ENCODE measurements around the gene MAP3K2. TPM values are rescaled to one million over a fixed set of nuclear protein-coding genes. Genes with fewer than 3 reads are reported as not detected.

Gene MAP3K2
- total RNA-seq, 4 donors from 2014 or later: 38.8 to 70.2 (median 52.0) TPM

- H3K27me3 ChIP-seq: no peaks in the 10 kb centered on the region
- no peak for DNase-seq
- H3K36me3 ChIP-seq: peaks cover 0 to 98% (median 0%) of the 10 kb centered on the region in 3 donors
- H3K4me1 ChIP-seq: no peaks in the 10 kb centered on the region
- H3K9me3 ChIP-seq: no peaks in the 10 kb centered on the region
- no peak overlapping the region for H3K4me3 ChIP-seq
- no peak overlapping the region for H3K27ac ChIP-seq
- TF ChIP-seq CTCF (IDR thresholded peaks at IDR 0.05): no peak
- TF ChIP-seq POLR2A (IDR thresholded peaks at IDR 0.05): no peak
These were observed 112.0 kb downstream of the MAP3K2 start for GRCh38 chr2:127275789-127276188.

DNA sequence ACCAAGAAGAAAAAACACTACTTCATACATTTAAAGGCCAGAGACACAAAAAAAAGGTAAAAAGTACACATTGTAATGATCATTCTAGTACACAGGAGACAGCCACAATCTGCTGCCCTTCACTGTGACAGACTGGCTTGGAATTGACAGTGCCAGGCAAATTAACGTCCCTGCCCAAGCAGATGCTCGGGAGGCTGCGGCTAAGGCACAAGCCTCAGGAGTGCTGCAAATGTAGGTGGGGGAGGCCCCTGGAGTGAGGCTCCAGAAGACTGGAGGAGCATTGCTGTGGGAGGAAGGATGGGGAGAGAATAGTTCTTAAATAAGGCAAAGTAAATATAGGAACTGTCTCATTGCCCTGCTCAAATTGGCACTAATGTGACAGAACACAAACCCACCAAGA is 112.4 kb downstream of the MAP3K2 start:
- Histone ChIP-seq H3K27me3 (no peaks in the 10 kb centered on the region), H3K36me3 (peaks cover 0 to 98% (median 0%) of the 10 kb centered on the region in 3 donors), H3K27ac (no peak overlapping the region), H3K4me1 (no peaks in the 10 kb centered on the region), H3K9me3 (no peaks in the 10 kb centered on the region), H3K4me3 (no peak overlapping the region)
- TF ChIP-seq CTCF (IDR thresholded peaks at IDR 0.05) (no peak), POLR2A (IDR thresholded peaks at IDR 0.05) (no peak)
- DNase-seq: no peak

DNA sequence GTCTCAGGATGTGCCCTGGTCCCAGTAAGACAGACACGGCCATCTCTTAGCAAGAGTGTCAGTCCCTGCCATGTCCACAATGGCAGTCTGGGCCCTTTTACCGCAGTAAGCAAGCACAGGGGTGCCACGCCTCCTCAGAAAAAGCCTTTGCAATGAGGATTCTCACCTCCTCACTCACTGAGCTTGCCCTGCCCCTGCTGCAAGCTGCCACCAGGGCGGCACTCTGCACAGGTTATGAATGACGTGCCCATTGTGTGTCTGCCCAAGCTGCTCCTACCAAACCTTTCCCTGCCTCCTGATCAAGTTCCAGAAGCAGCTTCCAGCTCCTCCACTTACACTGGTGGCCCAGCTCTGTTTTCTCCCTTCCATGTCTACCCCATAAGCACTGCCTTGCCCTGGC is 117.1 kb downstream of the MAP3K2 start:
- no peak for TF ChIP-seq CTCF (IDR thresholded peaks at IDR 0.05)
- peaks cover 0 to 82% (median 3%) of the 10 kb centered on the region in 3 donors for H3K36me3 ChIP-seq

DNA sequence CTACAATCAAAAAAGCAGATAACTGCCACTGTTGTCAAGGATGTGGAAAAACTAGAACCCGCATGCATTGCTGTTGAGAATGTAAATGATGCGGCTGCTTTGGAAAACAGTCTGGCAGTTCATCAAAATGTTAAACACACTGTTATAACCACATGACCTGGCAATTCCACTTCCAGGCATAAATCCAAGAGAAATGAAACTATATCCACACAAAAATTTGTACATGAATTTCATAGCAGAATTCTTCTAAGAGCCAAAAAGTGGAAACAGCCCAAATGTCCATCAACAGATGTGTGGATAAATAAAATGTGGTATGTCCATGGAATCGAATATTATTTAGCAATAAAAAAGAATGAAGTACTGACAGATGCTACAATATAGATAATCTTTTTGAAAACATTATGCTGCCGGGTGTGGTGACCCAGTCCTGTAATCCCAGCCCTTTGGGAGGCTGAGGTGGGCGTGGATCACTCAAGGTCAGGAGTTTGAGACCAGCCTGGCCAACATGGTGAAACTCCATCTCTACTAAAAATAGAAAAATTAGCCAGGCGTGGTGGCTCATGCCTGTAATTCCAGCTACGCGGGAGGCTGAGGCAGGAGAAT is 125.9 kb downstream of the MAP3K2 start:
- Histone ChIP-seq H3K36me3 (peaks cover 0 to 52% (median 0%) of the 10 kb centered on the region in 3 donors), H3K9me3 (no peaks in the 10 kb centered on the region), H3K4me3 (no peak overlapping the region), H3K4me1 (no peaks in the 10 kb centered on the region), H3K27me3 (no peaks in the 10 kb centered on the region), H3K27ac (no peak overlapping the region)
- TF ChIP-seq POLR2A (IDR thresholded peaks at IDR 0.05) (no peak), CTCF (IDR thresholded peaks at IDR 0.05) (no peak)
- no peak for DNase-seq

More for the DNA sequence above, 117.1 kb downstream of the MAP3K2 start:
- Histone ChIP-seq H3K9me3 (no peaks in the 10 kb centered on the region), H3K27ac (no peak overlapping the region), H3K27me3 (no peaks in the 10 kb centered on the region), H3K4me3 (no peak overlapping the region), H3K4me1 (no peaks in the 10 kb centered on the region)
- DNase-seq: no peak

GRCh38 chr2:127259355-127259754 is 128.4 kb downstream of the MAP3K2 start:
- Histone ChIP-seq H3K27ac (no peak overlapping the region), H3K4me3 (no peak overlapping the region), H3K27me3 (no peaks in the 10 kb centered on the region), H3K36me3 (peaks cover 0 to 59% (median 0%) of the 10 kb centered on the region in 3 donors), H3K4me1 (no peaks in the 10 kb centered on the region), H3K9me3 (no peaks in the 10 kb centered on the region)
- no peak for DNase-seq
- TF ChIP-seq CTCF (IDR thresholded peaks at IDR 0.05): no peak
- TF ChIP-seq POLR2A (IDR thresholded peaks at IDR 0.05): no peak

GRCh38 chr2:127256866-127257265 is 130.9 kb downstream of the MAP3K2 start:
- TF ChIP-seq POLR2A (IDR thresholded peaks at IDR 0.05): no peak
- TF ChIP-seq CTCF (IDR thresholded peaks at IDR 0.05): no peak
- no peak for DNase-seq
- Histone ChIP-seq H3K27me3 (no peaks in the 10 kb centered on the region), H3K4me3 (no peak overlapping the region), H3K4me1 (no peaks in the 10 kb centered on the region), H3K36me3 (peaks cover 0 to 55% (median 0%) of the 10 kb centered on the region in 3 donors), H3K9me3 (no peaks in the 10 kb centered on the region), H3K27ac (no peak overlapping the region)
